GM20431 (cell line): Measurements from ENCODE around the gene BTBD8.

Experiments
- in situ Hi-C: fragments of 300-500 bp; cut with MseI, MboI; formaldehyde crosslinking; loops from one replicate; pipeline ENCODE4 v1.15.0; 2020; ENCODE audit warnings: low sequenced_read_pairs; ENCODE audit not compliant: unreplicated experiment

Gene BTBD8

DNA sequence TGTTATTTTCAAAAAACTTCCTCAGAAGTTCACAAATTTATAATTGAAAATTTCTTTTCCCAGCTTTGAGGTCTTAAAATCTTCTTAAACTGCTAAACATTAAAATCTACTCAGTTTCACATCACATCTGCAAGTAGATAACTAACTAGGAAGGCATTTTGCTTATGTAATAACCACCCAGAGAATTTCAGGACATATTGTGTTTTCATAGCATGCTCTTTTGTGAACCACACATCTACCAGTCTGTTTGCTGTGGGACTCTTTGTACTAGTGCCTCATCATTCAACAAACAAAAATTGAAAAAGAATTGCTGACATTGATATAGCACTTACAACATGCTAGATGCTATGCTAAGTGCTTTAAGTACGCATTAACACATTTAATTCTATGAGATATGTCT lies 105.9 kb downstream of the BTBD8 start:
- in situ Hi-C loops, result no loop called here

- in situ Hi-C loops, result no loop called here
Observed at GRCh38 chr1:92188436-92189255, 108.5 kb downstream of the BTBD8 start.

DNA sequence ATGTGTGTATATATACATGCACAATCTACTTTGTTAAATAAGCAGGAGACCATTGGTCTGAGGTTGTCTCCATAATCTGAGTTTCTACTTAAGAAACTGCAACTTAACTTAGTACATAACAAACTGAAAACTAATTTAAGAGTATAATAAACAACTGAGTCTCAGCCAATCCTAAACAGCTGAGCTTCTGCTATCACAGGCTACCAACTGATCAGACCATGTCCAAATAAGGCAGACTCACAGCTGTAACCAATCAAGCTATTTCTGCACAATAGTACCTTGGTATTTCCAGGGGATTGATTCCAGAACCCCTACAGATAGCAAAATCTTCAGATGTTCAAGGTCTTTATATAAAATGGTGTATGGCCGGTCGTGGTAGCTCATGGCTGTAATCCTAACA lies 111.6 kb downstream of the BTBD8 start:
- in situ Hi-C loops, result no loop called here

- in situ Hi-C loops, result no loop called here
Observed at GRCh38 chr1:92192246-92192645, 112.1 kb downstream of the BTBD8 start.

GRCh38 chr1:92194511-92194910 lies 114.4 kb downstream of the BTBD8 start:
- in situ Hi-C loops, result no loop called here

GRCh38 chr1:92201973-92202372 lies 121.8 kb downstream of the BTBD8 start:
- in situ Hi-C loops, result no loop called here

- in situ Hi-C loops, result no loop called here
Observed at GRCh38 chr1:92203105-92203504, 123.0 kb downstream of the BTBD8 start.

DNA sequence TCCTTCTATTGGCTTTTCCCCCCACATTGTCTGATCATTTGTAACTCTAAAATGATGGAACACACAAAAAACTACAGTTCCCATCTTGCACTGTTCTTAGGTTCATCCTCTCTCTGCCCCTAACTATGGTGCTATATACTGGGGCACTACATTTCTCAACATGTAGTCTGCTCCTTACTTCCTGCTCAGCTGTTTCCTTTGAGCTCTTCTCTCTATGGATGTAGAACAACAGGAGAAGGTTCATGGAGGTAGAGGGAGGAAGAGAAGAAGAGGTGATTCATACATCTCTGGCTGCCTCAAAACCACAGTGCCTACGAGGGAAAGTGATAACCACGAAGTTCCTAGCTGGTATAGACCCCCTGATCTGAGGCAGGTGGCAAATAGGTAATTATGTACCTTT lies 130.6 kb downstream of the BTBD8 start:
- in situ Hi-C loops, result no loop called here

DNA sequence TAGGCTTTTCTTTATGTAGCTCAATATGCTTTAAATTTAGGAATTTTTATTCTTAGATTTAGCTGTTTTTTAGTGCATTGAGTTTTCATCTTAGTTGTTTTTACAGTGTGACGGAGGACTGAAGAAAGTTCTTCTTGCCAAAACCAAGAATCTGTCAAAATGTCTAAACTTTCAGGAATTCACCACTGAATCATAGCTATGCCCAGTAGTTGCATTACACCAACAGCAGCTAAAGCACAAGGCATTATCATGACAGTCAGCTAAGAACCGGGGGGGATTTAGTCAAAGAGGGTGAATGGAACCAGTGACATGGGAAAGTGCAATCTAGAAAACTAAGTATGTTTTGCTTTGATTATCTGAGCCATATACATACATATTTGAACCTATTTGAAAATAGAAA lies 131.0 kb downstream of the BTBD8 start:
- in situ Hi-C loops, result no loop called here

GRCh38 chr1:92217721-92218120 lies 137.6 kb downstream of the BTBD8 start, which contains the start of gene C1orf146:
C1orf146 (plus strand) TSS chr1:92217915; CDS start chr1:92231421, 13,506 bp downstream.
- in situ Hi-C loops, result no loop called here

- in situ Hi-C loops, result no loop called here
Observed at GRCh38 chr1:92218559-92218958, 138.4 kb downstream of the BTBD8 start.

DNA sequence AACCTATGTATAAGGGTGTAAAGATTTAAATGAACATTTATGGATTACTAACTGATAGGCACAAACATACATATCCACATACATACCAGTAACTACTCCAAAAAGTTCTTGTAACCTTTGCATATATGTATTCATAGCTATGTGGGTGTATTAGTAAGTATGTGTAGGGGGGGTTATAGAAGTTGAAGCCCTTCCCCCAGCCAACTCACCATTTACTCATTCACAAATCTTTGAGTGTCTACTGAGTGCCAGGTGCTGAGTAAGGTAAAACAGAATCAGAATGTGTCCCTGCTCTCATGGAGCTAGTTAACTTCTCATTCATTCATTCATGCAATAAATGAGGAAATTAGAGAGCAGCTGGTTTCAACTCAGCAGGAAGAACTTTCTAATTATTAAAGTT lies 138.9 kb downstream of the BTBD8 start:
- in situ Hi-C loops, result no loop called here

DNA sequence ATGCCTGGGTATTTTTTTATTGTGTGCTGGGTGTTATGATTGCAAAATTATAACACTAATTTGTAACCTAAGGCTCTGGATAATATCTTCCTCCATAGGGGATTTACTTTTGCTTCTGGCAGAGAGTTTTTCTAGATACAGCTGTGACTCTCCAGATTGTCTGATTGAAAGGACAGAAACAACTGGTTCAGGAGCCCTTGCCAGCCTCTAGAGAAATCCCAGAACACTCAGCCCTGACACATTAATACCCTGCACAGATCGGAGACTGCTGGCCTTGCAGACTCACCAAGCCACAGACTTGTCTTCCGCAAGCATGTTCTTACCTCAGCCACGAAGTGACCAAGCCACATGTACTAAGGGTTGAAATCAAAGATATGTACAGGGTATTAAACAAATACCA lies 148.3 kb downstream of the BTBD8 start:
- in situ Hi-C loops, result no loop called here

GRCh38 chr1:92230736-92231135 lies 150.6 kb downstream of the BTBD8 start:
- in situ Hi-C loops, result no loop called here
